DND-41 (cell line): ENCODE measurements around the gene E2F2.

Source experiments
- EZH2 ChIP-seq: IDR thresholded peaks from 3 replicates; pipeline ENCODE4 v1.6.1; 2012; ENCODE audit warnings: borderline replicate concordance, low read depth, mild to moderate bottlenecking, moderate library complexity, low read length, inconsistent platforms; ENCODE audit not compliant: severe bottlenecking
- TF ChIP-seq, protein P1 (sequence below): IDR thresholded peaks from 2 replicates; pipeline ENCODE4 v1.5.1; 2012; ENCODE audit warnings: borderline replicate concordance, low read length, moderate library complexity, mild to moderate bottlenecking; ENCODE audit not compliant: poor library complexity, severe bottlenecking; ENCODE audit errors: extremely low read depth

DNA sequence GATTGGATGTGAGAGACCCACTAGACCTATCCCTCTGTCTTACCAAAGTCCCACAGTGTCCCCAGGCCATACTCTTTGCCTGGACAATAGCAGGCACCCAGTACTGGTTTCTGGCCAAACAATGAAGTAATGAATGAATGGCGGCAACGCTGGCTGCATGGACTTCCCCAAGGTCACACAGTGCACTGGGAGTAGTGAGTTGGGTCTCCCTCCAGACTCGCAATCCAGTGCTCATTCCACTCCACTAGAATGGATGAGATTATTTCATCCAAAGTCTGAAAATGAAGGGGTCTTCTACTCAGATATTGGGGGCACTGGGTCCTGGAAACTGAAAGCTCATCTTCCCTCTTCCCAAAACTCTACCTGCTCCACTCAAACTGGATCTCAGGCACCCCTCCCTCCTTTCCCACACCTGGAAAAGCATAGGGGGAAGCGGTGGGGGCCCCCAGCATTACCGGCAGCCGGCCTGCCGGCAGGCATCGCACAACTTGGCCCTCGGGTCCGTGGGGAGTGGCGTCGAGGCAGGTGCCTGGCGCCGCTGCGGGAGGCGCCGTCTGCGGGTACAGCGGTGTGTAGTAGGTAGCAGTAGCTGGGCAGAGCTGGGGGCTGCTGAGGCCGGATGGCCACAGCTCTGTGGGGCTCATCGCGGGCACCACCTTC is 816 bp downstream of the E2F2 start:
- TF ChIP-seq, protein P1, sequence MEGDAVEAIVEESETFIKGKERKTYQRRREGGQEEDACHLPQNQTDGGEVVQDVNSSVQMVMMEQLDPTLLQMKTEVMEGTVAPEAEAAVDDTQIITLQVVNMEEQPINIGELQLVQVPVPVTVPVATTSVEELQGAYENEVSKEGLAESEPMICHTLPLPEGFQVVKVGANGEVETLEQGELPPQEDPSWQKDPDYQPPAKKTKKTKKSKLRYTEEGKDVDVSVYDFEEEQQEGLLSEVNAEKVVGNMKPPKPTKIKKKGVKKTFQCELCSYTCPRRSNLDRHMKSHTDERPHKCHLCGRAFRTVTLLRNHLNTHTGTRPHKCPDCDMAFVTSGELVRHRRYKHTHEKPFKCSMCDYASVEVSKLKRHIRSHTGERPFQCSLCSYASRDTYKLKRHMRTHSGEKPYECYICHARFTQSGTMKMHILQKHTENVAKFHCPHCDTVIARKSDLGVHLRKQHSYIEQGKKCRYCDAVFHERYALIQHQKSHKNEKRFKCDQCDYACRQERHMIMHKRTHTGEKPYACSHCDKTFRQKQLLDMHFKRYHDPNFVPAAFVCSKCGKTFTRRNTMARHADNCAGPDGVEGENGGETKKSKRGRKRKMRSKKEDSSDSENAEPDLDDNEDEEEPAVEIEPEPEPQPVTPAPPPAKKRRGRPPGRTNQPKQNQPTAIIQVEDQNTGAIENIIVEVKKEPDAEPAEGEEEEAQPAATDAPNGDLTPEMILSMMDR: no peak
- TF ChIP-seq EZH2: no peak
